ENCODE results near the gene TTC5. TPM values are rescaled to one million over a fixed set of nuclear protein-coding genes. Genes with fewer than 3 reads are reported as not detected.

TTC5 gene, protein sequence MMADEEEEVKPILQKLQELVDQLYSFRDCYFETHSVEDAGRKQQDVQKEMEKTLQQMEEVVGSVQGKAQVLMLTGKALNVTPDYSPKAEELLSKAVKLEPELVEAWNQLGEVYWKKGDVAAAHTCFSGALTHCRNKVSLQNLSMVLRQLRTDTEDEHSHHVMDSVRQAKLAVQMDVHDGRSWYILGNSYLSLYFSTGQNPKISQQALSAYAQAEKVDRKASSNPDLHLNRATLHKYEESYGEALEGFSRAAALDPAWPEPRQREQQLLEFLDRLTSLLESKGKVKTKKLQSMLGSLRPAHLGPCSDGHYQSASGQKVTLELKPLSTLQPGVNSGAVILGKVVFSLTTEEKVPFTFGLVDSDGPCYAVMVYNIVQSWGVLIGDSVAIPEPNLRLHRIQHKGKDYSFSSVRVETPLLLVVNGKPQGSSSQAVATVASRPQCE
- 10 to 100 TPM in 6 of 7 donors, 1 to 10 TPM in 1; 9.4 to 22.0 (median 17.1) TPM for total RNA-seq
- 10 to 100 TPM in 1 of 2 donors, 1 to 10 TPM in 1; 7.9 to 14.2 TPM for polyA plus RNA-seq
- long read RNA-seq, donor 1, full-length matches to known transcripts: 45 of 52 reads
- long read RNA-seq, donor 1, partial matches to known transcripts: 2 of 52 reads
- long read RNA-seq, donor 1, other reads (novel, unspliced or antisense): 5 of 52 reads
- long read RNA-seq, donor 2, full-length matches to known transcripts: 16 of 154 reads
- long read RNA-seq, donor 2, partial matches to known transcripts: 103 of 154 reads
- long read RNA-seq, donor 2, other reads (novel, unspliced or antisense): 35 of 154 reads
- long read RNA-seq, donor 3, full-length matches to known transcripts: 34 of 39 reads
- long read RNA-seq, donor 3, partial matches to known transcripts: 1 of 39 reads
- long read RNA-seq, donor 3, other reads (novel, unspliced or antisense): 4 of 39 reads

DNA sequence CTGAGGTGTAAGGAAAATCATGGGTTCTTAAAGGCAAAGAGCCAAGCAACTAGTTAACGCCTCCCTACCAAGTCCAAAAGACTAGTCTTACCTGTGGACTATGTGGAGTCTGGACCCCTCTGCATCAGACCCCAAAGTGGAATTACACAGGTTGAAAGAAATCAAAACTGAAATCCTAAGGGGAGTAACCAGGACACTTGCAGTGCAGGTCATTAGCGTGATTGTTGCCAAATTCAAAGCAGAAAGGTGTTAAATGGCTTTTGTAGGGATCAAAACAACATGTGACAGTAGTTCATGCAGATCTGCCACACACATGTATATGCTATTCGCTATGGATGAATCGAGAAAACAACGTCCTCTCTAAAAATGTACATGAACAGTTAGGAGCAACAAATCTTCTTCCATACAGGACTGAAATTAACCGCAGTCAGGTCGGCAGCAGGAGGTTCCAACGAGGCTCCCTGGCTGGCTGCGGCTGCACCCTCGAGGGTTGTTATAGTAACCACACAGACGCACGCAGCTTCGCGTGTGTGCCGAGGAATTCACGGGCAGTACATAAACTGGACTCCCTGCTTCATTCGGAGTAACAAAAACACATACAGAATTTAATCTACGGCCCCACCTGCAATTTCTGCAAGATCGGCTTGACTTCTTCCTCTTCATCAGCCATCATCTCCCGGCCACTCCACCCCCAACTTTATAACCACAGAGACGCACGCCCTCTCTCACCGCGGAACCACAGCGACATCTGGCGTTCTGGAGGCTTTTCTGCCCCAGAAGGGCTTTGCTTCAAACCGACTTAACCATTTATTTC is at the start of gene TTC5:
Gene TTC5, minus strand, starts transcription at position 687 of the 814 bp plus-strand sequence. Its CDS starts 14 bp downstream, at position 673.
- TF ChIP-seq POLR2A (IDR thresholded peaks at IDR 0.05): no peak
- TF ChIP-seq EP300 (IDR thresholded peaks at IDR 0.05): no peak
- TF ChIP-seq CTCF (IDR thresholded peaks at IDR 0.05): peak; percentile 58 to 84 (median 65)
- Histone ChIP-seq H3K9me3 (no peaks in the 10 kb centered on the region), H3K27me3 (no peaks in the 10 kb centered on the region), H3K36me3 (no peaks in the 10 kb centered on the region), H3K4me3 (peak within 1 kb of the TSS; percentile 71), H3K27ac (no peak within 1 kb of the TSS), H3K4me1 (ENCODE audit: insufficient read depth) (no peaks in the 10 kb centered on the region)
- 0% methylated on average over 27 of the region's 27 CpGs for WGBS, 3 donors
- intact Hi-C loops (cut with DNase I): no loop called here
- peak; percentile 73 to 90 (median 83) for DNase-seq

DNA sequence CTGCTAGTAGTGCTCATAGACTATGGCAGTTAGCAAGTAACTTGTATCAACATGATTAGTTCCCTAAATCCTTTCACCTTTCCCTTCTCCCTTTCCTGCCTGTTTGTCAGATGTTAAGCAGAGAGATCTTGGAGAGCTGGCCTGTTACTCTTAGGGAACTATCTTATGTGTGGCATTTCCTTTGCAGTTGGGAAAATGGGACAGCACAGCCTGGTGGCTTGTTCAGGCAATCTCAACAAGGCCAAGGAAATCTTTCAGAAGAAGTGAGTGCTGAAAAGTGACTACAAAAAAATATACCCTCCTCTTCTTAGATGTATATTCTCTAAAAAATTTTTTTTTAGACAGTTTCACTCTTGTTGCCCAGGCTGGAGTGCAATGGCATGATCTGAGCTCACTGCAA is 45.1 kb upstream of the TTC5 start:
- H3K36me3 ChIP-seq: no peaks in the 10 kb centered on the region
- H3K4me3 ChIP-seq: no peak overlapping the region
- no peaks in the 10 kb centered on the region for H3K4me1 ChIP-seq (ENCODE audit: insufficient read depth)
- no peak overlapping the region for H3K27ac ChIP-seq
- no peak for TF ChIP-seq EP300 (IDR thresholded peaks at IDR 0.05)
- no peak for TF ChIP-seq CTCF (IDR thresholded peaks at IDR 0.05)
- no peak for TF ChIP-seq POLR2A (IDR thresholded peaks at IDR 0.05)
- intact Hi-C loops (cut with DNase I): no loop called here
- no peak for DNase-seq
- H3K9me3 ChIP-seq: no peaks in the 10 kb centered on the region
- no peaks in the 10 kb centered on the region for H3K27me3 ChIP-seq

DNA sequence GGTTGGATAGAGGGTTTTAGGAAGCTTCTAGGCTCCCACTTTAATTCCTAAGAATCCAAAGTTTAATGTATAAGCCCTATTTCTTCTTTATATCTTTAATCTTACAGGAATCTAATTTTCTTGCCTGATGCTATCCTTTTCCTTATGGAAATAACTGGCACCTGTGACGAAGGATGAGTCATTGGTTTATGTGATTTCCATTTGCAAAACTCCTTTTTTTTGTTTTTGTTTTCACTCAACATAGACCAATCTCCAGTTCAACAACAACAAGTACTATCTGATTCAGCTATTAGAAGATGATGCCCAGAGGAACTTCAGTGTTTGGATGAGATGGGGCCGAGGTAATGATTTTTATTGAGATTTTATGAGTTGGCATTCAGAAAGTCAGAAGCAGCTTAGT is 44.5 kb upstream of the TTC5 start:
- H3K36me3 ChIP-seq: no peaks in the 10 kb centered on the region
- TF ChIP-seq CTCF (IDR thresholded peaks at IDR 0.05): no peak
- TF ChIP-seq EP300 (IDR thresholded peaks at IDR 0.05): no peak
- TF ChIP-seq POLR2A (IDR thresholded peaks at IDR 0.05): no peak
- no peak overlapping the region for H3K27ac ChIP-seq
- no peaks in the 10 kb centered on the region for H3K9me3 ChIP-seq
- intact Hi-C loops (cut with DNase I): no loop called here
- no peak overlapping the region for H3K4me3 ChIP-seq
- no peaks in the 10 kb centered on the region for H3K27me3 ChIP-seq
- WGBS, 3 donors: 90 to 95% (median 94%) methylated on average over 2 of the region's 2 CpGs
- no peaks in the 10 kb centered on the region for H3K4me1 ChIP-seq (ENCODE audit: insufficient read depth)
- no peak for DNase-seq

- no peak overlapping the region for H3K27ac ChIP-seq
- no peaks in the 10 kb centered on the region for H3K4me1 ChIP-seq (ENCODE audit: insufficient read depth)
- H3K4me3 ChIP-seq: no peak overlapping the region
- WGBS, 3 donors: 58 to 70% (median 64%) methylated on average over 3 of the region's 3 CpGs
- H3K27me3 ChIP-seq: no peaks in the 10 kb centered on the region
- intact Hi-C loops (cut with DNase I): loop anchor here in 1 of 4 donors (10.0 kb wide), 1 partner anchor 337 kb away; the partner anchor contains the start of genes ANG and RNASE4
- no peaks in the 10 kb centered on the region for H3K9me3 ChIP-seq
- TF ChIP-seq EP300 (IDR thresholded peaks at IDR 0.05) (no peak), CTCF (IDR thresholded peaks at IDR 0.05) (no peak), POLR2A (IDR thresholded peaks at IDR 0.05) (no peak)
- H3K36me3 ChIP-seq: no peaks in the 10 kb centered on the region
- DNase-seq: no peak
Observed at GRCh38 chr14:20347747-20348146, 42.0 kb upstream of the TTC5 start.

Data from ovary (tissue), 10 donors.